DMS79 (cell line): ENCODE data around the gene ADGRE1.
"Not testable (repeated sequence)": the region's sequence is repeated elsewhere in the genome, so short reads cannot be mapped to it uniquely, and the experiment has no call there.

Source experiments
- DNase-seq: peaks from one replicate; lab custom pipeline; 2025; lab: John Stamatoyannopoulos, UW

Gene ADGRE1

DNA sequence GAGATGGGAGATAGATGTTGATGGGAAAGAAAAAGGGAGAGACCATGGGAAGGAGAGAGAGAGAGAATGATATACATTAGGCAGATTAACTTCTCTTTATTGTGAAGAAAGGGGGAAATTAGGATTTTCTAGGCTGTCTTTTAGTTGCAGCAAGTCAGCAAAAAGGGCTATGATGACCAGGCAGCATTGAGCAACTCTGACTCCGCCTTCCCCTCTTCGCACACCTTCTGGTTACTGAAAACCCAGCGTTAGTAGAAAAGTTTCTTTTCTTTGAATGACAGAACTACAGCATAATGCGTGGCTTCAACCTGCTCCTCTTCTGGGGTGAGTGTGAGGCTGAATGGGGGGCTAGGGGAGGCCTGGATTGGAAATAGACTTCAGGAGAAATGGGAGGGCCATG lies at the start of gene ADGRE1:
ADGRE1 (plus strand) TSS at position 264 of the 400 bp plus-strand sequence; CDS start at position 294, 30 bp downstream.
- DNase-seq: no peak

GRCh38 chr19:6838062-6838655 lies 49.2 kb upstream of the ADGRE1 start:
- no peak for DNase-seq

DNA sequence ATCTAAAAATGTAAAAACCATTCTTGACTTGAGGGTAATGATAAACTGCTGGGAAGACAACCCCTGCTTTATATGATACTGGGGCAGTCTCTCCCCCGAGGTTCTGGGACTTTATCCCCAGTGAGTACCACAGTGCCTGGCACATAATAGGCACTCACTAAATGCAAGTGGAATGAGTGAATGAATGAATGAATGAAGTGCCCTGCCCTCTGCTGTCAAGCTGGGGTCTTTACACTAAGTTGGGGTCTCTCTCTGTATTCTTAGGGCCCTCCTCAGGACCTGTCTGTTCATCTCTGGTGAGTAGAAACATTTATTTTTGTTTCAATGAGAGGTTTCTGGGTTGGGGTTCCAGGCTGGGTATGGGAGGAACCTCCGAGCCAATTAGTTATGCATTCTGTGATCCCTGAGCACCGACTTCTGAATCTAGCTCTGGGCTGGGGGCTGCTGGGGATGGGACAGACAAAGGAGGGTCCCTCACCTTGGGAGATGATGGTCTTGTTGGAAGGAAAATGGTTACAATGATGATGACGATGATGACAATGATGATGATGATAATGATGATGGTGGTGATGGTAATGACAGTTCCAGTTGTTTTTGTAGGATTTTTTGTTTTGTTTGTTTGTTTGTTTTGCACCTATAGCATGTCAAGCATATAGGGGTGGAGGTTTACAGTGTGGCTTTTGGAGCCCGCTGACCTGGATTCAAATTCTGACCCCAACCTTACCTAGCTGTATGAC lies 44.3 kb upstream of the ADGRE1 start:
- no peak for DNase-seq

- no peak for DNase-seq
Observed at GRCh38 chr19:6847828-6848200, 39.6 kb upstream of the ADGRE1 start.

- DNase-seq: no peak
Observed at GRCh38 chr19:6848986-6849385, 38.4 kb upstream of the ADGRE1 start.

DNA sequence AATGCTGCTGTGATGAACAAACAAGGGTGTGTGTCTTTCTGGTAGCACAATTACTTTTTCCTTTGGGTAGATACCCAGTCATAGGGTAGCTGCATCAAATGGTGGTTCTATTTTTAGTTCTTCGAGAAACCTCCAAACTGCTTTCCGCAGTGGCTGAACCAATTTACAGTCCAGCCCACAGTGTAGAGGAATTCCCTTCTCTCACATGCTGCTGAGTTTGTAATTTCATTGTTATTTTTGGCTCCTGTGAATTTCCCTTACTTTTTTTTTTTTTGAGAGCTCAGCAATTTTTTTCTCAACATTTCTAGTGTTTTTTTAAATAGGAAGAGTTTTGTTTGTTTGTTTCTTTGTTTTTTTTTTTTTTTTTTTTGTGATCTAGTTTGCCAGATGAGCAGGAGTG lies 37.5 kb upstream of the ADGRE1 start:
- no peak for DNase-seq

- no peak for DNase-seq
Observed at GRCh38 chr19:6851359-6851758, 36.0 kb upstream of the ADGRE1 start.

GRCh38 chr19:6852001-6852400 lies 35.4 kb upstream of the ADGRE1 start:
- no peak for DNase-seq

GRCh38 chr19:6853868-6854267 lies 33.5 kb upstream of the ADGRE1 start:
- DNase-seq: no peak

GRCh38 chr19:6854758-6855157 lies 32.6 kb upstream of the ADGRE1 start:
- DNase-seq: no peak

DNA sequence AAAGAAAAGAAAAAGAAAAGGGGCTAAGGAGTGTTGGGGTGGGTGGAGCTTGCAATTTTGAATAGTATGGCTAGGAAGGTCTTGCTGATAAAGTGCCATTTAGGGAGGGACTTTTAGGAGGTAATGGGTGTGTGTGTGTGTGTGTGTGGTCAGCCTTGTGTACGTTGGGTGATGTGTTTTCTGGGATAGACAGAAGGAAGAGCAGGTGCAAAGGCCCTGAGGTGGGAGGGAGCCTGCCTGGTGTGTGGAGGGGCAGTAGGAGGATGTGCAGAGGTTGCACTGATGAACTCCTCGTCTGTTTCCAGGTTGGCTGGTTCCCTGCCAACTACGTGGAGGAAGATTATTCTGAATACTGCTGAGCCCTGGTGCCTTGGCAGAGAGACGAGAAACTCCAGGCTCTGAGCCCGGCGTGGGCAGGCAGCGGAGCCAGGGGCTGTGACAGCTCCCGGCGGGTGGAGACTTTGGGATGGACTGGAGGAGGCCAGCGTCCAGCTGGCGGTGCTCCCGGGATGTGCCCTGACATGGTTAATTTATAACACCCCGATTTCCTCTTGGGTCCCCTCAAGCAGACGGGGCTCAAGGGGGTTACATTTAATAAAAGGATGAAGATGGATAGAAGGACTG lies 30.5 kb upstream of the ADGRE1 start:
- DNase-seq: no peak

DNA sequence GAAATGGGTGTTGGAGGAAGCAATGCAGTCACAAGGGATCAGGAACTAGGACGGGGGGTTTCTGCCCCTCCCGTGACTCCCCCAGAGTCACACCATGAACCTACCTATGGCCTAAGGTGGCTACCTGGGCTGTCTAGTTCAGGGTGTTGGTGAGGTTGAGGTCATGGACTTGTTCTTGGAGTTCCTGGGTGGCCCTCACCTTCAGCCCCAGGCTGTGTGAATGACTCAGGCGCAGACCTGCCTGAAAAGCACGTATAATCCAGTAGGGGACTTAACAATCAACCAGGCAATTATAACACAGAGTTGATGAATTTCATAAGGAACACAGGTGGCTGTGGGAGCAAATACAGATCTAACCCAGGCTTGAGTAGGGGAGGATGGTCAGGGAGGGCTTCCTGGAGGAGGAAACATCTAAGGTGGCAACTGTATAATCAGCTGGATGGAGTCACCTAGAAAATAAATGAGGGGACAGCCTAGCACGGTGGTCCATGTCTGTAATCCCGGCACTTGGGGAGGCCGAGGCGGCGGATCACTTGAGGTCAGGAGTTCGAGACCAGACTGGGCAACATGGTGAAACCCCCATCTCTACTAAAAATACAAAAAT lies 25.6 kb upstream of the ADGRE1 start:
- DNase-seq: no peak

DNA sequence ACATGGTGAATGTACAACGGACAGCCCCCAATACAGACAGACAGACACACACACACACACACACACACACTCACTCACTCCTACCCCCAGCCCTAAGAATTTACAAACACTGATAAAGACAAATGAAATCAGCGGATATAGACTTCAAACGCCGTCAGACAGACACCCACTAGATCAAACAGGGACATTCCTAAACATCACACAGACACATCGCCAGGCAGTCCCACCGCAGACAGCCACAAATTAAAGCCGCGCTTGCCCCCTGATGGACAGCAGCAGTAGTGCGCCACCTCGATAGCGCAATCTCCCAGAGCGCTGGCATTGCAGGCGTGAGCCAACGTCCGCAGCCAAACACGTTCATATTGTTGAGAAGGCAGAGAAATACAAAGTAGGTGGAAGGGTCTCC lies 24.7 kb upstream of the ADGRE1 start:
- DNase-seq: peak; percentile 15

DNA sequence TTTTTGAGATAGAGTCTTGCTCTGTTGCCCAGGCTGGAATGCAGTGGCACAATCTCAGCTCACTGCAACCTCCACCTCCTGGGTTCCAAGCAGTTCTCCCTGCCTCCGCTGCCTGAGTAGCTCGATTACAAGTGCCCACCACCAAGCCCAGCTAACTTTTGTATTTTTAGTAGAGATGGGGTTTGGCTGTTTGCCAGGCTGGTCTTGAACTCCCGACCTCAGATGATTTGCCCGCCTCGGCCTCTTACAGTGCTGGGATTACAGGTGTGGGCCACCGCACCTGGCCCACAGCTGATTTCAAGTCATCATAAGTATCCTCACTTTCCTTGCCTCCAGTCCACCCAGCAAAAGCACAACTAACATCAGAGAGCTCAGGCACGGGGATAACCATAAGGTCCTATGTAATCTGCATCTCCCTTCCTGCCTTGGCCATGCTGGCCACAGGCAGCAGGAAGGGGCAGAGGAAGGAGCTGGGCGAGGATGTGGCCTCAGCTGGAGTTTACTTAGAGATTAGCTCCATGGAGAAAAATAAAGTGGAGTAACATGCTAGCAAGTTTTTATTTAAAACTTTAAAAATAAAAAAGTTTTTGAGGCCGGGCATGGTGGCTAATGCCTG lies 22.9 kb upstream of the ADGRE1 start:
- DNase-seq: no peak

- DNase-seq: no peak
Observed at GRCh38 chr19:6865849-6866248, 21.5 kb upstream of the ADGRE1 start.

- no peak for DNase-seq
Observed at GRCh38 chr19:6866741-6867151, 20.6 kb upstream of the ADGRE1 start.

DNA sequence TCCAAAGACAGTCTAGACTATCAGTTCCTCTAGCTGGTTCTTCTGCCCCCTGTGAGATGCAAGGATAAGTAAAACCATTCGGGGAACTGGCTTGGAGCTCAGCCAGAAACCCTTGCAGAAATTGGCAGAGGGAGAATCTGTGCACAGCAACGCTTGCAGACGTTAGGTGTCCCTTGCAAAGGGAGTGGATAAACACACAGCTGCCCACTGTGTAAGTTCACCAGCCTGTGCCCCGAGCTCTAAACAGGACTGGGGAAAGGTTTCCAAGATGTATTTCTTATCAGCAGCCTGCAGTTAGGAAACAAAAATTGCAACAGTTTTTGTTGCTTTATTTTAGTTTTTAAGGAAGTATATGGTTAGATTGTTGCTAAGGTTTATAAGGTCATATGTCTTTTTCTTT lies 19.0 kb upstream of the ADGRE1 start:
- no peak for DNase-seq

GRCh38 chr19:6869151-6869882 lies 18.1 kb upstream of the ADGRE1 start:
- DNase-seq: not testable (repeated sequence)

DNA sequence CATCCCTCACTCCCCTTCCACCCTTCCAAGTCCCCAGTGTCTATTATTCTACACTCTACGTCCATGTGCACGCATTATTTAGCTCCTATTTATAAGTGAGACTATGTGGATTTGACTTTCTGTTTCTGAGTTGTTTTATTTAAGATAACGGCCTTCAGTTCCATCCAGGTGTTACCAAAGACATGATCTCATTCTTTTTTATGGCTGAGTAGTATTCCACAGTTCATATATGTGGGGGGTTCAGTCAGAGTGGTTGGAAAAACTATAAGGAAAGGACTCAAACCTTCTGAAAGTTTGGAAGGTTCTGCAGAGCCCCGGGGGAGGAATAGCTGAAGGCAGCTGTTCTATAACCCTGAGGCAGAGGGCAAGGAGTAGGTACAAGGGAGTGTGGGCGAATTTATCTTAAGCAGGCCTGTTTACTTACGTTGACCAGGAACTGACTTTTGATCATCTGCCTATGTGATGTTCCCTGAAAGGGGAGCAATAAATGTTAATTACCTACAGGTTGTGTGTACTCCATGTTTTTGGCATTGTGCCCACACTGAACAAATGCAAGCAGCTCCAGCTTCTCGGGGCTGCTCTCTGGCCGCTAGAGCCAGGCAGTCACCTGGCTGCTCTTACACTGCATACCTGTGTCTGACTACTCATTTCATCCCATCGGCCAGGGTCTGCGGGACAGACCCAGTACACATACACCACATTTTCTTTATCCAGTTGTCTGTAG lies 13.5 kb upstream of the ADGRE1 start:
- no peak for DNase-seq

DNA sequence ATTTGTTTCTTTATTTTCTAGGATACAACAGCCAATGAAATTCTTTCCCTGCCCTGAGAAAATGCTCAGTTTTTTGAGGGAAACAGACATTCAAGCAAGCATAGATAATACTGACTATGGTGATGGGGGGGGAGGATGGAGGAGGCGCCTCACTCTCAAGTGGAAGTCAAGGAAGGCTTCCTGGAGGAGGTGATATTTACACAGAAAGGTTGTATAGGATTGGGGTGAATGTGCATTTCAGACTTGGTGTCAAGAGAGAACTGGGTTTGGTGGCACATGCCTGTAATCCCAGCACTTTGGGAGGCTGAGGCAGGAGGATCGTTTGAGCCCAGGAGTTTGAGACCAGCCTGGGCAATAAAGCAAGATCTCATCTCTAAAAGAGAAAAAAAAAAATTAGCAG lies 12.2 kb upstream of the ADGRE1 start:
- DNase-seq: no peak

DNA sequence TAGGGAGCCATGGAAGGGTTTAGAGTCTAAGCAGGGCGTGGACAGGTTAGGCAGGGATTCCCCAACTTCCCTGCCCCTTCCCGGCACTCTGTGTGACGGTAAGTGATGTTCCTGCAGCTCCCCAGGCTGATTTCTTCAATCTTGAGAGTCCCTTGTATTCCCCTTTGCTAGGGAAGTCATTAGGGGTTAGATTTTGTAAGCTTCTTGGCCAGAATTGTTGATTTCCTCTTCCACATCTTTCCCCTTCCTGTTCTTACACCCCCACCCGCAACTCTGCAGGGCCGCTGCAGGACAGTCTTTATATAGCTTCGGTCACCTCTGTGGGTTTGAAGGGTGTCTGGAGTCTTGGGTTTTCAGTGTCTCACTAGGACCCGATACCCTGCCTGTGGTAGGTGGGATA lies 10.6 kb upstream of the ADGRE1 start:
- DNase-seq: no peak
